Sigmoid colon (tissue), 4 donors: ENCODE measurements around the gene COL23A1.

Source experiments
- EP300 ChIP-seq, 4 donors: sonication (generic); formaldehyde crosslinking; IDR thresholded peaks; one replicate each; pipeline ENCODE4 v1.6.1; 2017; ENCODE audit warnings: antibody characterized with exemption in 4 of 4
- POLR2A ChIP-seq, 2 donors: fragments of 450-650 bp; IDR thresholded peaks; one replicate each; pipeline ENCODE4 v1.6.1; 2016; ENCODE audit warnings: antibody characterized with exemption in 2 of 2, mild to moderate bottlenecking in 2 of 2, moderate library complexity in 2 of 2
- POLR2AphosphoS5 ChIP-seq, 4 donors: sonication (generic); formaldehyde crosslinking; IDR thresholded peaks; one replicate each; pipeline ENCODE4 v1.6.1; 2017; ENCODE audit warnings: antibody characterized with exemption in 4 of 4
- TF ChIP-seq, protein P1 (sequence below), 4 experiments: fragments of 450-650 bp in 3 of 4; fragments of 200-600 bp in 1 of 4; IDR thresholded peaks; one replicate each; pipeline ENCODE4 v1.5.1; 2016 to 2019; ENCODE audit warnings: antibody characterized with exemption in 4 of 4, mild to moderate bottlenecking in 3 of 4, moderate library complexity in 2 of 4

GRCh38 chr5:178544166-178544834 lies 45.9 kb downstream of the COL23A1 start:
- TF ChIP-seq, protein P1, sequence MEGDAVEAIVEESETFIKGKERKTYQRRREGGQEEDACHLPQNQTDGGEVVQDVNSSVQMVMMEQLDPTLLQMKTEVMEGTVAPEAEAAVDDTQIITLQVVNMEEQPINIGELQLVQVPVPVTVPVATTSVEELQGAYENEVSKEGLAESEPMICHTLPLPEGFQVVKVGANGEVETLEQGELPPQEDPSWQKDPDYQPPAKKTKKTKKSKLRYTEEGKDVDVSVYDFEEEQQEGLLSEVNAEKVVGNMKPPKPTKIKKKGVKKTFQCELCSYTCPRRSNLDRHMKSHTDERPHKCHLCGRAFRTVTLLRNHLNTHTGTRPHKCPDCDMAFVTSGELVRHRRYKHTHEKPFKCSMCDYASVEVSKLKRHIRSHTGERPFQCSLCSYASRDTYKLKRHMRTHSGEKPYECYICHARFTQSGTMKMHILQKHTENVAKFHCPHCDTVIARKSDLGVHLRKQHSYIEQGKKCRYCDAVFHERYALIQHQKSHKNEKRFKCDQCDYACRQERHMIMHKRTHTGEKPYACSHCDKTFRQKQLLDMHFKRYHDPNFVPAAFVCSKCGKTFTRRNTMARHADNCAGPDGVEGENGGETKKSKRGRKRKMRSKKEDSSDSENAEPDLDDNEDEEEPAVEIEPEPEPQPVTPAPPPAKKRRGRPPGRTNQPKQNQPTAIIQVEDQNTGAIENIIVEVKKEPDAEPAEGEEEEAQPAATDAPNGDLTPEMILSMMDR (IDR thresholded peaks at IDR 0.05), result no peak
- TF ChIP-seq POLR2A (IDR thresholded peaks at IDR 0.05) (no peak), POLR2AphosphoS5 (IDR thresholded peaks at IDR 0.05) (no peak), EP300 (IDR thresholded peaks at IDR 0.05) (no peak)
